AG04450 (cell line): ENCODE measurements around the gene CDADC1. TPM values are rescaled to one million over a fixed set of nuclear protein-coding genes. Genes with fewer than 3 reads are reported as not detected.

Experiments used
- CTCF ChIA-PET: fragments of 300-600, 350-600 bp; formaldehyde crosslinking; extraction: SDS; loops from one replicate; lab custom pipeline; 2022; ENCODE audit warnings: antibody characterized with exemption, inconsistent platforms; lab: Charles Lee
- POLR2A ChIA-PET: fragments of 350-600 bp; formaldehyde crosslinking; extraction: SDS; loops from one replicate; lab custom pipeline; 2021; ENCODE audit warnings: antibody characterized with exemption, inconsistent platforms; lab: Yijun Ruan, JAX
- DNase-seq: peaks from one replicate; pipeline ENCODE4 v3.0.0-alpha.2; 2011; ENCODE audit warnings: low read depth, low spot score
- H3K27ac ChIP-seq: one replicate; pipeline ENCODE4 v1.5.1; 2012; ENCODE audit warnings: low read depth, low read length, control low read depth
- H3K27me3 ChIP-seq: one replicate; pipeline ENCODE4 v1.6.0; 2012; ENCODE audit warnings: low read length; ENCODE audit not compliant: control insufficient read depth, insufficient read depth
- H3K4me3 ChIP-seq: 2 replicates; pipeline ENCODE4 v1.5.1; 2011; ENCODE audit warnings: mild to moderate bottlenecking, low read depth, low read length, control low read depth
- H3K9me3 ChIP-seq: 2 replicates; pipeline ENCODE4 v1.5.1; 2012; ENCODE audit warnings: low read length; ENCODE audit not compliant: control insufficient read depth, insufficient read depth
- polyA plus RNA-seq: library from polyadenylated mRNA; depleted of rRNA; stranded (reverse); fragments of >200 nt; gene quantifications from 2 replicates; pipeline ENCODE4 v1.2.3, GENCODE V29; 2011
- TF ChIP-seq, protein P1 (sequence below): IDR thresholded peaks from 2 replicates; pipeline ENCODE4 v1.5.1; 2011; ENCODE audit warnings: low read depth, low read length, control low read depth, inconsistent platforms

Gene CDADC1
- polyA plus RNA-seq, 1 experiment = 6.4 TPM

DNA sequence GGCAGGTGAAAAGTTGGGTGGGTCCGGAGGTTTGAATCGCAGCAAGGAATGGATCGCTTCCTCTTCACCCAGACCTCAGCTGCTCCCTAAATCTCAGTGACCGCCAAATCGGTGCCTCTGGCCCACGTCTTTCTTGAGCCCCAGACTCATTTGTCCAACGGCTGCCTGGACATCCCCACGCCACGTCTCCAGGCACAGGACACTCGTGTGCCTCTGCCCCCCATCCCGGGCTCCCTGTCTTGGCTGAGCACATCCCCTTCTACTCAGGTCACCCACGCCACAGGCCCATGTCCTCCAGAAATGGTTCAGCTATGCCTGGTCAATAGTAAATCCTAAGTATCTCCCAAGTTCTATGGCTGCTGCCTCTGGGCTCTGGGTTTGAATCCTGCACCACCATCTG is 56.6 kb downstream of the CDADC1 start:
- Histone ChIP-seq H3K9me3 (no peaks in the 10 kb centered on the region; the same call in 1 of the 2 replicates), H3K27ac (no peak overlapping the region), H3K27me3 (no peaks in the 10 kb centered on the region), H3K4me3 (no peak overlapping the region)
- no peak for DNase-seq
- CTCF ChIA-PET = no interaction called here
- POLR2A ChIA-PET = no interaction called here
- TF ChIP-seq, protein P1, sequence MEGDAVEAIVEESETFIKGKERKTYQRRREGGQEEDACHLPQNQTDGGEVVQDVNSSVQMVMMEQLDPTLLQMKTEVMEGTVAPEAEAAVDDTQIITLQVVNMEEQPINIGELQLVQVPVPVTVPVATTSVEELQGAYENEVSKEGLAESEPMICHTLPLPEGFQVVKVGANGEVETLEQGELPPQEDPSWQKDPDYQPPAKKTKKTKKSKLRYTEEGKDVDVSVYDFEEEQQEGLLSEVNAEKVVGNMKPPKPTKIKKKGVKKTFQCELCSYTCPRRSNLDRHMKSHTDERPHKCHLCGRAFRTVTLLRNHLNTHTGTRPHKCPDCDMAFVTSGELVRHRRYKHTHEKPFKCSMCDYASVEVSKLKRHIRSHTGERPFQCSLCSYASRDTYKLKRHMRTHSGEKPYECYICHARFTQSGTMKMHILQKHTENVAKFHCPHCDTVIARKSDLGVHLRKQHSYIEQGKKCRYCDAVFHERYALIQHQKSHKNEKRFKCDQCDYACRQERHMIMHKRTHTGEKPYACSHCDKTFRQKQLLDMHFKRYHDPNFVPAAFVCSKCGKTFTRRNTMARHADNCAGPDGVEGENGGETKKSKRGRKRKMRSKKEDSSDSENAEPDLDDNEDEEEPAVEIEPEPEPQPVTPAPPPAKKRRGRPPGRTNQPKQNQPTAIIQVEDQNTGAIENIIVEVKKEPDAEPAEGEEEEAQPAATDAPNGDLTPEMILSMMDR = no peak

DNA sequence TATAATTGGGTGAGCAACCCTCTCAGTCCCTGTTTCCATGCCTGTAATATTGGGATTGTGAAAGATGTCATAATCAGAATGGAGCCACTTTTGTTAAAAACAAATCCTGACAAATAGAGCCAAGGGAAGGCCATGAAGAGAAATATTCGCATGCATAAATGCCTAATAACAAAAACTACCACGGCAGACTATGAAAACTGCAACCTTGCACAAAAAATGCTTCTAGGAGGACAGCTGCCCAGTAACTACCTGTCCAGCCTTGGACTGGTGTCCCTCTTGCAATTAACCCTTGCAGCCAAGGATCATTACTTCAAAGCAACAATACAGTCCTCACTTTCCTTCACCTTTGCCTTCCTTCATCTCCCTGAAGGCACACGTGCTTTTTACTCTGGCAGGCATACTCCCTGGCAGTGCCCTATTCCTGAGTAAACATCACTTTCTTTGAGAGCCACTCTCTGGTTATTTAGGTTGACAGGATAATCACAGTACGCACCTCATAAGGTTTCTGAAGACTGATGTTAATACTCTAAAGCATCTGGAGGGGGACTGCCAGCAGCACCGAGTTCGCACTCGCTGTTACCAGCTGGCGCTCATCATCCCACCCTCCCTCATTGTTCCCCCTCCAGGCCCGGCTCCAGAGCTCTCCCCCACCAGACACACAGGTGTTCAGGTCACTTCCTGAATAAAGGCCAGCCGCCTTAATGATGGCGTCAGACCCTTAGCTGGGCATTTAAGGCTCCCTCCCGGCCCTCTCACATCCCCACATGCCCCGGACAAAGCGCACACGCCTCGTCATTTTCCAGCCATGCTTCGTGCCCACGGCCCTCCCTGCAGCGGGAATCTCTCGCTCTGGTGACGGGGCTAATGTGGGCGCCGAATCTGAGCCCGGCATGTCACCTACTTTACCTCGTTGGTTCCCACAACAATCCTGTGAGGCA is 57.3 kb downstream of the CDADC1 start:
- TF ChIP-seq, protein P1 = no peak
- Histone ChIP-seq H3K27ac (no peak overlapping the region), H3K4me3 (no peak overlapping the region), H3K27me3 (no peaks in the 10 kb centered on the region), H3K9me3 (no peaks in the 10 kb centered on the region; the same call in 1 of the 2 replicates)
- DNase-seq = no peak
- ChIA-PET POLR2A (no interaction called here), CTCF (no interaction called here)

DNA sequence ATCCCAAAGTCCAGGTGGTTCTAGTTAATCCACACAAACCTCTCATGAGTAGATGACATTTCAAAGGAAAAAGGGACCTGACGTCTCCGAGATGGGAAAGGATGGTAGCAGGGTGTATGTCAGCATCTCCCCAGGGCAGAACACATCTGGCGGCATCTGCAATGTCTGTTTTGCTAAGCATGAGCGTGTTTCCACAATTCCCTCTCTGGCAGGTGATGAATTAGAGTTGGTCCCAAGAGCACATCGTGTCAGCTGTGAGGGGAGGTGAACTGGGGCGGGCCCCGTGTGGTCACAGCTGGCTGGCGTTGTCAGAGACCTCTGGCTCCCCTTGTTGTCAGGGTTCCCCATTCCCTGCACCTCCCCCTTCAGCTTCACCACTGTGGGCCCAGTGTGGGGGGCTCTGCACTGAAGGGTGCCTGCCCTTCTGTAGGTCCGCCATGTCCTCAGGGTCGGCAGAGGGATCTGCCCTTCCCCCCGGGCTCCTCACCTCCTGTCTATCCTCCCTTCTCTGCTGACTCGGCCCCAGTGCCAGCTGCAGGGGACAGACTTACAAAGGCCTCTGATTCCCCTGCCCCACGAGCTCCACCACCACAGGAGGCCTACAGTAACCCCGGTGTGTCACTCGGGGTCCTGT is 58.2 kb downstream of the CDADC1 start:
- no peak overlapping the region for H3K4me3 ChIP-seq
- POLR2A ChIA-PET = no interaction called here
- TF ChIP-seq, protein P1 = no peak
- no peak overlapping the region for H3K27ac ChIP-seq
- no peak for DNase-seq
- peaks cover 4% of the 10 kb centered on the region for H3K9me3 ChIP-seq
- CTCF ChIA-PET = no interaction called here
- no peaks in the 10 kb centered on the region for H3K27me3 ChIP-seq

DNA sequence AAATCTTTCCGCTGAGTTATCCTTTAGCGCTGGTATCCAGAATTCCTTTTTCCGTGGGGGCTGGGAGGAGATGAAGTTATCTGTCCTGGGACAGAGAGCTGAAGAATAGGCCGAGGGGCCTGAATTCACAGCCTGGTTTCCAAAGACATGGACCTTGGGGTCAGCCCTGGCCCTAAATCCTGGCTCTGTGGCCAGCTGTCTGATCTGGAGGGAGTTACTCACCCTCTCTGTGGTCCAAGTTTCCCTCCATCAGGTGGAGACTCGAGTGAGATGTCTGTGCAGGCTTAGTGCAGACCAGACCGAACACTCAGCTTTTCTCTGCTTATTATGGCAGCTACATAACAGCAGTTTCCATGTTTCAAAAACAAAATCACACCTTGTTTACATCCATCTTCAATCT is 59.6 kb downstream of the CDADC1 start:
- CTCF ChIA-PET = interaction anchor here (1.1 kb wide), 1 partner anchor 129 kb away, joined by 4 read pairs; no protein-coding TSS in a partner anchor

More for the DNA sequence above, 59.6 kb downstream of the CDADC1 start:
- Histone ChIP-seq H3K4me3 (no peak overlapping the region), H3K27ac (no peak overlapping the region), H3K27me3 (no peaks in the 10 kb centered on the region), H3K9me3 (peaks cover 5% of the 10 kb centered on the region)
- DNase-seq = no peak
- POLR2A ChIA-PET = no interaction called here
- TF ChIP-seq, protein P1 = no peak
